DND-41 (cell line): ENCODE measurements around the gene GOLGA6L1.

Source experiments
- EZH2 ChIP-seq: IDR thresholded peaks from 3 replicates; pipeline ENCODE4 v1.6.1; 2012; ENCODE audit warnings: borderline replicate concordance, low read depth, mild to moderate bottlenecking, moderate library complexity, low read length, inconsistent platforms; ENCODE audit not compliant: severe bottlenecking
- TF ChIP-seq, protein P1 (sequence below): IDR thresholded peaks from 2 replicates; pipeline ENCODE4 v1.5.1; 2012; ENCODE audit warnings: borderline replicate concordance, low read length, moderate library complexity, mild to moderate bottlenecking; ENCODE audit not compliant: poor library complexity, severe bottlenecking; ENCODE audit errors: extremely low read depth

DNA sequence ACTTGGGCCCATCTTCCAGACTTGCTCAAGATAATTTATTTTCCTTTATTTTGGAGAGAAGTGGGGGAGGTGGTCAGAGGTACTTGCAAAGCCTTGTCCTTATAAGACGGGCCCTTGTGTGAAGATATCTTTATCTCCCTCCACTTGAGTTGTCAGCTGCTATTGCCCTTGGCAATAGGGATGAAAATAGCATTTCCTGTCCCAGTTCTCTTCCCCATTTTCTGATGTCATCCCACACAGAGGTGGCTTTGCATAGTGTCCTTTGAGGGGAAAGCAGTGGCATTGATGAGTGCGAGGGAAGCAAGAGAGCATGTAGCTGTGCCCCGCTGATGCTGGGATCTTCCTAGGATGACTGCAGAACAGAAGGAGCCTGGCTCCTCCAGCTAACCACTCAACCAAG, 55.4 kb downstream of the GOLGA6L1 start:
- TF ChIP-seq, protein P1, sequence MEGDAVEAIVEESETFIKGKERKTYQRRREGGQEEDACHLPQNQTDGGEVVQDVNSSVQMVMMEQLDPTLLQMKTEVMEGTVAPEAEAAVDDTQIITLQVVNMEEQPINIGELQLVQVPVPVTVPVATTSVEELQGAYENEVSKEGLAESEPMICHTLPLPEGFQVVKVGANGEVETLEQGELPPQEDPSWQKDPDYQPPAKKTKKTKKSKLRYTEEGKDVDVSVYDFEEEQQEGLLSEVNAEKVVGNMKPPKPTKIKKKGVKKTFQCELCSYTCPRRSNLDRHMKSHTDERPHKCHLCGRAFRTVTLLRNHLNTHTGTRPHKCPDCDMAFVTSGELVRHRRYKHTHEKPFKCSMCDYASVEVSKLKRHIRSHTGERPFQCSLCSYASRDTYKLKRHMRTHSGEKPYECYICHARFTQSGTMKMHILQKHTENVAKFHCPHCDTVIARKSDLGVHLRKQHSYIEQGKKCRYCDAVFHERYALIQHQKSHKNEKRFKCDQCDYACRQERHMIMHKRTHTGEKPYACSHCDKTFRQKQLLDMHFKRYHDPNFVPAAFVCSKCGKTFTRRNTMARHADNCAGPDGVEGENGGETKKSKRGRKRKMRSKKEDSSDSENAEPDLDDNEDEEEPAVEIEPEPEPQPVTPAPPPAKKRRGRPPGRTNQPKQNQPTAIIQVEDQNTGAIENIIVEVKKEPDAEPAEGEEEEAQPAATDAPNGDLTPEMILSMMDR = no peak
- no peak for TF ChIP-seq EZH2
